ENCODE measurements around the gene CDC42EP2. TPM values are rescaled to one million over a fixed set of nuclear protein-coding genes. Genes with fewer than 3 reads are reported as not detected.

CDC42EP2 gene
- total and polyA plus RNA-seq, 10 of the 15 experiments (the other 5 are each of a cell fraction or from before 2014, with no cell fraction given), result 0.03 to 1.2 (median 0.09) TPM; not detected in 3

- no peak for TF ChIP-seq ETV6 (conservative IDR thresholded peaks at IDR 0.05 in 1 of 2, IDR thresholded peaks at IDR 0.05 in 1 of 2; ENCODE audit: borderline replicate concordance in 1 of 2, low read depth in 1 of 2)
Observed at GRCh38 chr11:65301491-65302329, 13.0 kb upstream of the CDC42EP2 start (continued).

GRCh38 chr11:65303555-65303954, 11.1 kb upstream of the CDC42EP2 start:
- DNase-seq (ENCODE audit: low read depth, low spot score) (no peak), ATAC-seq (no peak), FAIRE-seq (no peak)
- 90% methylated on average over 3 of the region's 3 CpGs for WGBS (ENCODE audit: insufficient coverage, insufficient replicate concordance, low lambda C conversion rate, missing lambda C conversion rate)
- peaks cover 2 to 5% of the 10 kb centered on the region in 2 experiments; a peak in 3 of 4 replicates for H3K36me3 ChIP-seq (ENCODE audit: control insufficient read depth in 2 of 2, insufficient read depth in 2 of 2, low read length in 1 of 2)
- H3K27ac ChIP-seq (ENCODE audit: control insufficient read depth, insufficient read depth), result no peak overlapping the region
- POLR2A ChIA-PET, result interaction anchor here (0.6 kb wide), 1 partner anchor 26 kb away, joined by 4 read pairs; no protein-coding TSS in a partner anchor
- in situ Hi-C loops (cut with MboI), result no loop called here
- RAD21 ChIA-PET (ENCODE audit: unreplicated experiment), result no interaction called here
- H4K20me1 ChIP-seq (ENCODE audit: control insufficient read depth, insufficient read depth), result no peaks in the 10 kb centered on the region
- SMC1A ChIA-PET (ENCODE audit: uncharacterized antibody, unreplicated experiment), result no interaction called here
- no peaks in the 10 kb centered on the region for H3K79me2 ChIP-seq (ENCODE audit: control insufficient read depth, insufficient read depth, low read length)
- BruUV-seq (replicated peaks), result no TSS peak
- no peak overlapping the region for H3K4me2 ChIP-seq (ENCODE audit: control insufficient read depth, insufficient read depth)
- no peaks in the 10 kb centered on the region for H3K27me3 ChIP-seq (replicated peaks in 1 of 2; ENCODE audit: control insufficient read depth in 2 of 2, insufficient read depth in 2 of 2, low read length in 1 of 2)
- H3K9ac ChIP-seq (ENCODE audit: control insufficient read depth, insufficient read depth, low read length), result no peak overlapping the region
- no peaks in the 10 kb centered on the region for H3K9me3 ChIP-seq (replicated peaks; ENCODE audit: control insufficient read depth, insufficient read depth, low read length)
- no peak overlapping the region for H3K4me3 ChIP-seq
- H3K4me1 ChIP-seq (ENCODE audit: control insufficient read depth, insufficient read depth, low read length), result 0 out of 2 replicates have a peak, but pooled peaks cover 2% of the 10 kb centered on the region
- CTCF ChIA-PET, result interaction anchor here (0.5 to 2.4 kb wide), 3 partner anchors 13 to 73 kb away, joined by 3 to 6 read pairs (median 3); no protein-coding TSS in a partner anchor
- intact Hi-C loops (cut with micrococcal nuclease; ENCODE audit: unreplicated experiment), result no loop called here
- H2AFZ ChIP-seq (ENCODE audit: control insufficient read depth, low read depth, low read length), result no peak overlapping the region
- TF ChIP-seq CEBPB (IDR thresholded peaks at IDR 0.05; ENCODE audit: borderline replicate concordance in 1 of 2, low read depth in 2 of 2, low read length in 2 of 2), result no peak
- TF ChIP-seq, protein P1, sequence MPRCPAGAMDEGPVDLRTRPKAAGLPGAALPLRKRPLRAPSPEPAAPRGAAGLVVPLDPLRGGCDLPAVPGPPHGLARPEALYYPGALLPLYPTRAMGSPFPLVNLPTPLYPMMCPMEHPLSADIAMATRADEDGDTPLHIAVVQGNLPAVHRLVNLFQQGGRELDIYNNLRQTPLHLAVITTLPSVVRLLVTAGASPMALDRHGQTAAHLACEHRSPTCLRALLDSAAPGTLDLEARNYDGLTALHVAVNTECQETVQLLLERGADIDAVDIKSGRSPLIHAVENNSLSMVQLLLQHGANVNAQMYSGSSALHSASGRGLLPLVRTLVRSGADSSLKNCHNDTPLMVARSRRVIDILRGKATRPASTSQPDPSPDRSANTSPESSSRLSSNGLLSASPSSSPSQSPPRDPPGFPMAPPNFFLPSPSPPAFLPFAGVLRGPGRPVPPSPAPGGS (IDR thresholded peaks at IDR 0.05; ENCODE audit: borderline replicate concordance, insufficient read depth, low read depth, low read length, poor library complexity, severe bottlenecking), result no peak
- no peak for TF ChIP-seq RB1 (IDR thresholded peaks at IDR 0.05; ENCODE audit: borderline replicate concordance)
- TF ChIP-seq, protein P2, sequence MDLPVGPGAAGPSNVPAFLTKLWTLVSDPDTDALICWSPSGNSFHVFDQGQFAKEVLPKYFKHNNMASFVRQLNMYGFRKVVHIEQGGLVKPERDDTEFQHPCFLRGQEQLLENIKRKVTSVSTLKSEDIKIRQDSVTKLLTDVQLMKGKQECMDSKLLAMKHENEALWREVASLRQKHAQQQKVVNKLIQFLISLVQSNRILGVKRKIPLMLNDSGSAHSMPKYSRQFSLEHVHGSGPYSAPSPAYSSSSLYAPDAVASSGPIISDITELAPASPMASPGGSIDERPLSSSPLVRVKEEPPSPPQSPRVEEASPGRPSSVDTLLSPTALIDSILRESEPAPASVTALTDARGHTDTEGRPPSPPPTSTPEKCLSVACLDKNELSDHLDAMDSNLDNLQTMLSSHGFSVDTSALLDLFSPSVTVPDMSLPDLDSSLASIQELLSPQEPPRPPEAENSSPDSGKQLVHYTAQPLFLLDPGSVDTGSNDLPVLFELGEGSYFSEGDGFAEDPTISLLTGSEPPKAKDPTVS (IDR thresholded peaks at IDR 0.05; ENCODE audit: low read depth, low read length), result no peak
- TF ChIP-seq SRF (IDR thresholded peaks at IDR 0.05; ENCODE audit: low read depth in 2 of 2, low read length in 2 of 2), result no peak
- TF ChIP-seq EZH2 (IDR thresholded peaks at IDR 0.05; ENCODE audit: borderline replicate concordance, control insufficient read depth, low read depth, low read length), result no peak
- TF ChIP-seq NFYB (IDR thresholded peaks at IDR 0.05; ENCODE audit: insufficient read depth, low read depth, low read length), result no peak
- TF ChIP-seq IKZF2 (IDR thresholded peaks at IDR 0.05), result no peak
- no peak for TF ChIP-seq ZBTB4 (CRISPR knock-in tag; IDR thresholded peaks at IDR 0.05)
- TF ChIP-seq IKZF1 (conservative IDR thresholded peaks at IDR 0.05), result no peak
- no peak for TF ChIP-seq POU2F2 (IDR thresholded peaks at IDR 0.05; ENCODE audit: borderline replicate concordance, low read depth, low read length)
- no peak for TF ChIP-seq SPI1 (IDR thresholded peaks at IDR 0.05; ENCODE audit: borderline replicate concordance, insufficient read depth, low read depth, low read length)

Measured in GM12878 (cell line).